ENCODE measurements around the gene PARP1.

PARP1 gene

GRCh38 chr1:226364901-226365565, 42.9 kb downstream of the PARP1 start:
- TF ChIP-seq CTCF (IDR thresholded peaks at IDR 0.05; ENCODE audit: insufficient read depth, low read depth, low read length, missing control alignments) = no peak
- no peak overlapping the region for H3K4me3 ChIP-seq (ENCODE audit: low read depth, low read length)
- DNase-seq (ENCODE audit: low read depth) = no peak

GRCh38 chr1:226364514-226364899, 43.4 kb downstream of the PARP1 start:
- H3K4me3 ChIP-seq (ENCODE audit: low read depth, low read length) = no peak overlapping the region
- no peak for DNase-seq (ENCODE audit: low read depth)
- TF ChIP-seq CTCF (IDR thresholded peaks at IDR 0.05; ENCODE audit: insufficient read depth, low read depth, low read length, missing control alignments) = no peak

GRCh38 chr1:226363801-226364513, 43.9 kb downstream of the PARP1 start:
- no peak overlapping the region for H3K4me3 ChIP-seq (ENCODE audit: low read depth, low read length)
- no peak for DNase-seq (ENCODE audit: low read depth)
- TF ChIP-seq CTCF (IDR thresholded peaks at IDR 0.05; ENCODE audit: insufficient read depth, low read depth, low read length, missing control alignments) = no peak

- no peak for TF ChIP-seq CTCF (IDR thresholded peaks at IDR 0.05; ENCODE audit: insufficient read depth, low read depth, low read length, missing control alignments)
- no peak for DNase-seq (ENCODE audit: low read depth)
- H3K4me3 ChIP-seq (ENCODE audit: low read depth, low read length) = no peak overlapping the region
Observed at GRCh38 chr1:226362891-226363447, 44.9 kb downstream of the PARP1 start.

- TF ChIP-seq CTCF (IDR thresholded peaks at IDR 0.05; ENCODE audit: insufficient read depth, low read depth, low read length, missing control alignments) = no peak
- no peak overlapping the region for H3K4me3 ChIP-seq (ENCODE audit: low read depth, low read length)
- no peak for DNase-seq (ENCODE audit: low read depth)
Observed at GRCh38 chr1:226362361-226362760, 45.5 kb downstream of the PARP1 start.

GRCh38 chr1:226360106-226360746, 47.7 kb downstream of the PARP1 start:
- H3K4me3 ChIP-seq (ENCODE audit: low read depth, low read length) = no peak overlapping the region
- peak; percentile 81 for DNase-seq (ENCODE audit: low read depth)
- no peak for TF ChIP-seq CTCF (IDR thresholded peaks at IDR 0.05; ENCODE audit: insufficient read depth, low read depth, low read length, missing control alignments)

All from GM12865 (cell line).